ENCODE data around the gene NFASC.

Gene NFASC

DNA sequence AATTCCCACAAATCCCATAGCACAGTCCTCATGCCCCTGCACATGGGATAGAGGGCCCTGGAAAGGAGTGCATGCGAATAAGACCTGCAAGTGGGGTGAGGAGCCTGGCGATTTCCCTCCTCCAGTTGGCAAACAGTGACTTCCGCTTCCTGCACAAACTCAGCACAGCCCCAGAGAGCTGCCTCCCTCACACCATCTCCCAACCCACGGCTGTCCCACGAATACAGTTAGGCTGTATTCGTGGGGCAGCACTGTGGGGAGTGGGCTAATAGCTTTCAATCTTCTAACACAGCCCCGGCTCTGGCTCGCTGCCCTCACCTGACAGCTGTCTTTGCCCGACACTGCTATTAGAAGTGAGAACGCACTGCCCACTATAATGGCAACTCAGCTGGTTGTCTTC is 144.1 kb downstream of the NFASC start:
- no peak for FAIRE-seq

- FAIRE-seq, result no peak
Measured at GRCh38 chr1:205015241-205015640, 144.6 kb downstream of the NFASC start.

DNA sequence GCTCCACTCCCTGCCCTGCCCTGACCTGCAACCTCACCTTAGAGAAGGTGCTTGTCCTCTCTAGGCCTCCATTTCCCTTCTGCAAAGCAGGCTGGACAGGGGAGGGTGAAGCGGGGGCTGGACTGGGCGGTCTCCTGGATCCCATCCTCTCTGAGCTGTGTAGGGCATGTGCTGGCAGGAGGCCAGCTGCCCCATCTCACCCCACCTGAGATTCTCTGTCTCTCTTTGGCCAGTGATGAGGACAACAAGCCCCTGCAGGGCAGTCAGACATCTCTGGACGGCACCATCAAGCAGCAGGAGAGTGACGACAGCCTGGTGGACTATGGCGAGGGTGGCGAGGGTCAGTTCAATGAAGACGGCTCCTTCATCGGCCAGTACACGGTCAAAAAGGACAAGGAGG is 145.4 kb downstream of the NFASC start:
- no peak for FAIRE-seq

GRCh38 chr1:205016584-205016983 is 145.9 kb downstream of the NFASC start:
- FAIRE-seq, result no peak

GRCh38 chr1:205017001-205017400 is 146.3 kb downstream of the NFASC start:
- no peak for FAIRE-seq

GRCh38 chr1:205017766-205018165 is 147.1 kb downstream of the NFASC start:
- no peak for FAIRE-seq

DNA sequence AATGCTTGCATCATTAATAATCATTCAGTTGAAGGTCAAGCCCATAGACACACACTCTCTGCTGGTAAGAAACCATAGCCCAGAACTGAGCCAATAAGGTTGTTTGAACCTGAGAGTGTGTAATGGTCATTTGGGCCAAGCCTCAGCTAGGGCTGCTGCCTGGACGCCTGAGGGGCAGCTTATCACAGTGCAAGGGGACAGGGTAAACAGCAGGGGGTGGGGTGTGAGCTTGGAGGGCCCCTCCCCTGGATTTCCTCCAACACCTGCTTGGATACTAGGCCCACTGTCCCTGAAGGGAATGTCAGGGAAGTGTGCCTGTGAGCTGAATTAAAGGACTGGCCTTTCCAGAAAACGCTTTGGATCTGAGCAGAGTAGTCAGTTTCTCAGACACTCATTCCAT is 147.7 kb downstream of the NFASC start:
- FAIRE-seq, result no peak

DNA sequence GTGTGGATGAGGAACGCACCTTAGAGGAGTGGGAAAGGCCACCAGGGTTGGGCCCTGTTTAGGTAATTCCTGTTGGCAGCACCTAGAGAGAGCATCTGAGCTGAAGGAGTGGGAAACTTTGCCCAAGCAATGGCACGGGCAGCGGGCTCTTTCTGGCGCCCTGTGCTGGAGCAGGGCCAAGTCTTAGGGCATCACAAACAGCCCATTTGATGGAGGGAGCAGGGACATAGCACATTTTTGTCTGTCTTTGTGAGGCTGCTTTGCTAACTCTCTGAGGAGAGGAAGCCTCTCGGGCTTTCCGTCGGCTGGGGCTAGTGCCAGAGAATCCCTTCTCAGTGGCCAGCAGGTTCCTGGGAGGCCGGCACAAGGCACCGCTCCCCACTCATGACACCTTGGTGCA is 149.8 kb downstream of the NFASC start:
- no peak for FAIRE-seq

DNA sequence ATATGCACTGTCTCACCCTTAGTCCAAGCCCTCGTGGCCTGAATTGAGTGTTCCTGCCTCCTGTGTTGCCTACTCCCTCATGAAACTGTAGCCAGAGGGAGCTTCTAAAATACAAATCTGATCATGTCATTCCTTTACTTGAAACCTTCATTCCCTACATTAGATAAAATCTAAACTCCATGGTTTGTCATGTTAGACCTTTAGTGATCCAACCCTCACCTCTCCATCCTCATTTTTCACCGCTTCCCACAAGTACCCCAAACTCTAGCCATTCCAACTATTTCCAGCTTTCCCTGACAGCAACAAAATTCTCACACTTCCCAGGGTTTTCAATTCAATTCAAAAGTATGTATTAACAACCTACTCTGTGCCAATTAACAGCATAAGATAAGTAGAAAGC is 154.0 kb downstream of the NFASC start:
- no peak for FAIRE-seq

- FAIRE-seq, result no peak
Measured at GRCh38 chr1:205025239-205025638, 154.6 kb downstream of the NFASC start.

GRCh38 chr1:205026181-205026580 is 155.5 kb downstream of the NFASC start:
- FAIRE-seq, result no peak

- no peak for FAIRE-seq
Measured at GRCh38 chr1:205028390-205028789, 157.7 kb downstream of the NFASC start.

DNA sequence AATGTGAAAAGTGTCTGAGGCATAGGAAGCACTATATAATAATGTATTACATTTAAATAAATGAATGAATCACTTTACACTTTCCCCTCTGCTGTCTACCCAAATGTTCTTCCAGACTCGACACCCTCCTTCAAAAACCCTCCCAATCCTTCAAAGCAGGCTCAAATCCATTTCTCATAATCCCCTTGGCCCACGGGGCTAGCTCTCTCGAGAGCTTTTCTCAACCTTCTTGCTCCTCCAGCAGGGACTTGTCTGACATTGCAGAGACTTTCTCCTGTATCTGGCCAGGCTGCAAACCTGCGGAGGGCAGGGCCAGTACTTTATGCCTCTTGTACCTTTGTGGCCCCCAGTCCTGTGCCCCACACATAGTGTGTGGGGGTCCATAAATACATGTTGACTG is 158.3 kb downstream of the NFASC start:
- FAIRE-seq, result no peak

GRCh38 chr1:205030241-205030640 is 159.6 kb downstream of the NFASC start:
- FAIRE-seq, result no peak

DNA sequence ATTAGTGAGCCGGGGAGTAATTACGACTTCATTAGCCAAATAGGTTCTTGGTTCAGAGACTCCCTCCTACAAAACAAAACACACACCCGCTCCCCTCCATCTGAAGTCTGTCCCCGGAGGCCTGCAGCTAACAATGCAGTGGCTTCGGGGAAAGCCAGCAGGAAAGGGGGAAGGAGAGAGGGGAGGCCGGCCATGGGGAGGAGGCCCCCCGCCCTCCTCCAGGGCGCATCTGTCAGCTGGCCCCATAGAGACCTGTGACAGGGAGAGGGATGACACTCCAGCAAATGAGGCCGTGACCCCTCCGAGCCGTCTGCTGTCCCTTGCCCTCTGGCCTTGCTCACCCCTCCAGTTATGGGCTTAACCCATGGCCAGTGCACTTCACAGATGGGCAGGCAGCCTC is 160.2 kb downstream of the NFASC start:
- FAIRE-seq, result no peak

- FAIRE-seq, result no peak
Measured at GRCh38 chr1:205032508-205032907, 161.8 kb downstream of the NFASC start.

DNA sequence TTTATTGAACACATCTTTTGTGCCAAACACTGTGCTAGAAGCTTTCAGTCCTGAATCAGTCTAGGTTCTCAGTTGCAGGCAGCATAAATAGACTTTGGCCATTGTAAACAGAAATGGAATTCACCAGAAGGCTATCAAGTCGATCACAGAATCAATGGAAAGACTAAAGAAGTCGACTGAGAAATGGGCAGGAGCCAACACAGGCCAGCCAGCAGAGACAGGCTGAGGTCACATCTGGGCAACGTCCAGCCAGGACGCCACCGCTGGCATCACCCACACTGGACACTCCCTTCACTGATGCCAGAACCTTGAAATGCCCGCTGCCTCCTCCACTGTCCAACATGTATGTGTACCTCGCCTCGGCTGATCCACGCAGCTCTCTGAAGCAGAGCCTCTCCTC is 166.9 kb downstream of the NFASC start:
- no peak for FAIRE-seq

DNA sequence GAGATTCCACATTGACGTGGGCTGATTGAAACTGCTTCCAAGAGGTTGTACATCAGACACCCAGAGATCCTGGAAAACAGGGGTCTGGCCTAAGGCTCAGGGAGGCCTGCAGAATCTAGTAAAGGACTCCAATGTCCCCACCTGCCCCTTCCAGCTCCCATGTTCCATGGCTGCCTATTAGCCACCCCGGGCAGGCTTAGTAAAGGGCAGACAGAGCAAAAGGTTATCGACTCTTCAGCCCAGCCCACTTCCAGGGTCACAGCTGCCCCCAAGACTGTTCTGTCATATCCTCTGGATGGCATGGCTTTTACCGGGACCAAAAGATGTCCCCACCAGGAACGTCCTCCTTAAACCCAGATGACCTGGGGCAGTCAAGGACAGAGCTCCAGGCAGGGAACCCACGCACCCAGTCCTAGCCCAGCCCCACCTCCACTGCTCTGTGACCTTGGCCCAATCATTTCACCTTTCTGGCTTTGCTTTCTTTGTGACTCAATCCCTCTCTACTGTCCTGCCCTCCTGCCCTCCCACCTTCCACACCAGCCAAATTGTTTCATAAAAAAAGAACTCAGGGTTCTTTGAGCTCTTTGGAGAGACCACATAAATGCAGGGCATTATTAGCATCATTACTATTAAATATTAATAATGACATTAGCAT is 167.6 kb downstream of the NFASC start:
- FAIRE-seq, result no peak

- FAIRE-seq, result no peak
Measured at GRCh38 chr1:205041001-205041715, 170.5 kb downstream of the NFASC start.

GRCh38 chr1:205041998-205042910 is 171.6 kb downstream of the NFASC start:
- FAIRE-seq, result no peak

- no peak for FAIRE-seq
Measured at GRCh38 chr1:205042911-205043806, 172.5 kb downstream of the NFASC start, which contains the start of gene CNTN2. Gene CNTN2 (plus strand): TSS chr1:205043212. CDS start chr1:205053186, 9,974 bp downstream.

GRCh38 chr1:205043866-205044265 is 173.2 kb downstream of the NFASC start:
- FAIRE-seq, result no peak

All from endometrium (tissue), 2 donors.